MG63 (cell line): ENCODE results near the gene PSMD10. TPM values are rescaled to one million over a fixed set of nuclear protein-coding genes. Genes with fewer than 3 reads are reported as not detected.

Experiments used
- DNase-seq: peaks from one replicate; pipeline ENCODE4 v3.0.0-alpha.2; 2020
- H3K27me3 ChIP-seq: fragments of 250-450 bp; sonication (Bioruptor Pico); 2 replicates; pipeline ENCODE4 v1.5.1; 2020; ENCODE audit warnings: mild to moderate bottlenecking, moderate library complexity
- H3K36me3 ChIP-seq: fragments of 250-450 bp; sonication (Bioruptor Pico); 2 replicates; pipeline ENCODE4 v1.5.1; 2020; ENCODE audit warnings: mild to moderate bottlenecking, moderate library complexity
- H3K4me3 ChIP-seq: fragments of 250-450 bp; sonication (Bioruptor Pico); 2 replicates; pipeline ENCODE4 v1.5.1; 2020; ENCODE audit warnings: mild to moderate bottlenecking, moderate library complexity
- H3K9me3 ChIP-seq: fragments of 250-450 bp; sonication (Bioruptor Pico); 2 replicates; pipeline ENCODE4 v1.5.1; 2020; ENCODE audit warnings: mild to moderate bottlenecking, moderate library complexity
- total RNA-seq: library from RNA; depleted of rRNA; stranded (reverse); fragments of >200 nt; shearing (Covaris generic); gene quantifications from 2 replicates; pipeline ENCODE4 v1.2.3, GENCODE V29; 2014; ENCODE audit warnings: low replicate concordance

PSMD10 gene
- total RNA-seq, 1 experiment from 2014 or later = 133 TPM

DNA sequence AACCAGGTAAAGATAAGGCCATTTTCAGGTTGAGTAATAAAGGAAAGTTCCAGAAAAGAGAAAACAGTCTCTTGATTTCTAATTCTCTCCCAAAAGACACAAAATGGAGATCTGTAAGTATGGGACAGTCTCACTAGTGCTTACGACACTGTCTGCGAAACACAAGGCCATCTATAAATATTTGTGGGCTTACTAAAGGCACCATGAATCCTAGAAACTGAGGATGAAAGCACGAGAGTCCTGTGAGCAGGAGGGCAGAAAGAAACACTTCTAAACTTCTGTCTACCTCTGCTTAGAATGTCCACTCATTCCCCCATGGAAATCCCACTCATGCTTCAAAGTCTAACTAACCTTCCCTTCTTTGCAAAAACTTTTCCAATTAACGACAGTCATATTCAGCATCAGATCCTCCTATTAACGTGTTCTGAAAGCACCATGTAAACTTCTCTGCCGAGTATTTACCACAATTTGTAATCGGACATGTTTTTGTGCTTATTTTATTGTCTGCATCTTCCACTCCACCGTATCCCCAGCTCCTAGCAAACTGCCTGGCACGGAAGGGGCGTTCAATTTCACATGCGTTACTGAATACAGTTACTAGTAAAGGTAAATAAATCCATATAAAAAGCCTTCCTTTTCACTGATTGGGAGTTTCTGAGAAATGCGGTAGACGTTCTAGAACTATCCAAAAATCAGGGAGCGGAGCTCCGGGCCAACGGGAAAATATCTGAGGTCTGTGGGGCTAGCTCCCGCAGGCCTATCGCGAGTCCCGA is 665 bp downstream of the PSMD10 start:
- no peaks in the 10 kb centered on the region for H3K27me3 ChIP-seq
- H3K36me3 ChIP-seq = peaks cover 11% of the 10 kb centered on the region
- H3K9me3 ChIP-seq = no peaks in the 10 kb centered on the region
- H3K4me3 ChIP-seq = peak overlapping the region; percentile 73
- no peak for DNase-seq

DNA sequence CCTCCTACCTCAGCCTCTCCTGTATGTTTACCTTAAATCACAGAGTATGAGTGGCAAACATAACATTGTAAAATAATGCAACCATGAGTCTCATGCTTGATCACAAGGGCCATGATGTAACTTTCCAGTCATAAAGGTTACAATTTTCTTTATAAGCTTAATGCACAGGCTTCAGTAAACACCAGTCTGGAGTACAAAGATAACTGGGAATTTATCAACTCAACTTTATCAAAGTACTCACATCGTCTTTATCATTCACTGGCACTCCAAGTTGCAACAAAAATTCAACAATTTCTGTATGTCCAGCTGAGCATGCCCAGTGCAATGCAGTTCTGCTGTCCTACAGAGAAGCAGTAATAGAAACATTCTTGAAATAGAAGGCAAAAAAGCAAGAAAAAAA is 2.8 kb downstream of the PSMD10 start:
- Histone ChIP-seq H3K27me3 (no peaks in the 10 kb centered on the region), H3K36me3 (peaks cover 19% of the 10 kb centered on the region), H3K4me3 (no peak overlapping the region), H3K9me3 (no peaks in the 10 kb centered on the region)
- no peak for DNase-seq

DNA sequence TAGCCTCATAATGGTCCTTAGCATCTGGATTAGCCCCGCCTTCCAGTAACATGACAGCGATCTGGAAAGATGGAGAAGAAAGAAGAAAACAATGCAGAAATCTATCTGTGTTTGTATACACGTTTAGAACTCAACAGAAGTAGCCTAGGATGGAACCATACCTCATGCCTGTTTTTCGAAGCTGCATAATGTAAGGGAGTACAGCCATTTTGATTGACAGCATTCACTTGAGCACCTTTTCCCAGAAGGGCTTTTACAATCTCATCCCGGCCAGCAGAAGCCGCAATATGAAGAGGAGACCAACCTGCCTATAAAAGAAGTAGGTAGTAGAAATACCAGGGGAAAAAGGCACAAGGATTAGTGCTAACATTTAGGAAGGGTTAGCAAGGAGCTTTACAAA is 3.5 kb downstream of the PSMD10 start:
- H3K4me3 ChIP-seq = no peak overlapping the region
- no peak for DNase-seq
- no peaks in the 10 kb centered on the region for H3K9me3 ChIP-seq
- peaks cover 19% of the 10 kb centered on the region for H3K36me3 ChIP-seq
- no peaks in the 10 kb centered on the region for H3K27me3 ChIP-seq

DNA sequence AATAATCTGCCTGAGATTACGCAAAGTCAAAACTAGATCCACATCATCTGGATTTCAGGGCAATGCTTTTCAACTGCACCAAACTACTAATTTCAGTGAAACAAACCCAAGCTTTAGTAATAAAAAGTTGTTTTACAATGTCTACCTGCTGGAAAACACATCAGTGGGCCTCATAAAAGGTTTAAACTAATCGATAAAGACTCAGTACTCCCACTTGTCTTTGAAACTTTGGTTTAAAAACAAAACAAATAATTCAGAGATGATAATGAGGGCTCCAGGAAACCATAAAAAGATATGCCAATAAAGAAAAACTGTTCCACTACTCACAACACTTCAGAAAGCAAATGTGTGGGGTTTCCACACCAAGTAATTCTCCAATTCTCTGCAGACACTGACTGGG is 10.2 kb downstream of the PSMD10 start:
- no peak overlapping the region for H3K4me3 ChIP-seq
- H3K36me3 ChIP-seq = peaks cover 10% of the 10 kb centered on the region
- no peaks in the 10 kb centered on the region for H3K9me3 ChIP-seq
- DNase-seq = no peak
- no peaks in the 10 kb centered on the region for H3K27me3 ChIP-seq

DNA sequence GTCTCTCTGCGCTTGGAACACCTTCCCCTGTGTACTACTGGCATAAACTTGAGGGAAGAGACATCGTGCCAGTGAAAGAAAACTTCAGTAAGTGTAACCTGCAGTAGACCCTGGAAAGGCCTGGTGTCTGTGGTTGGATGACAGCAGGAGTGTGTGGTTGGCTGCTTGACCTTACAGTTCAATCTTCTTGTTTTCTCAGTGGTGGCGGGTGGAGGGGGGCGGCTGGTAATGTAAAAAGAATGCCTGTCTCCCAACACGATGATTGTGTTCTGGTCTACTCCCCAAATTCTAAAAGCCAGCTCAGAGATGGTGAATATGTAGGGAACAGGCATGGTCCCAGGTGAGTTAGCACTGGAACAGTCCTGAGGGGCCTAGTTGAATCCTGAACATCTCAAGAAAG is 18.6 kb downstream of the PSMD10 start:
- DNase-seq = peak; percentile 7
- no peaks in the 10 kb centered on the region for H3K36me3 ChIP-seq
- no peak overlapping the region for H3K4me3 ChIP-seq
- no peaks in the 10 kb centered on the region for H3K27me3 ChIP-seq
- no peaks in the 10 kb centered on the region for H3K9me3 ChIP-seq

DNA sequence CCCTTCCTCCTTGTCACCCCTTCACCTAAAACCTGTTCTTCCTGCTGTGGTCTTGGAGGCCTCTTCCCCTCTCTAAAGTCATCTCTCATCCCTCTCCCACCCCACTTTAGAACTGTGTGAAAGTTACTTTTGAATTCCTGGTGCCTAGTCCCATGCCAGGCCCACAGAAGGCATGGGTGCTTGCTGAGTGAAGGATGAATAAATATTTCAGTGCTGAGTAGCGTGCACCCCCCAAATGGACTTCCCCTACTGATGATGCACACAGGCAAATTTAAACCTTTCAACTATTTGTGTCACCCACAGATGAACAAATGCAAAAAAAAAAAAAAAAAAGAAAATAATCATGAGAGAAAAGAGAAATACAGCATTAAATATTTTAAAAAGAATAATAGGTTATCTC is 19.8 kb downstream of the PSMD10 start:
- Histone ChIP-seq H3K9me3 (no peaks in the 10 kb centered on the region), H3K36me3 (no peaks in the 10 kb centered on the region), H3K4me3 (no peak overlapping the region), H3K27me3 (no peaks in the 10 kb centered on the region)
- DNase-seq = no peak

DNA sequence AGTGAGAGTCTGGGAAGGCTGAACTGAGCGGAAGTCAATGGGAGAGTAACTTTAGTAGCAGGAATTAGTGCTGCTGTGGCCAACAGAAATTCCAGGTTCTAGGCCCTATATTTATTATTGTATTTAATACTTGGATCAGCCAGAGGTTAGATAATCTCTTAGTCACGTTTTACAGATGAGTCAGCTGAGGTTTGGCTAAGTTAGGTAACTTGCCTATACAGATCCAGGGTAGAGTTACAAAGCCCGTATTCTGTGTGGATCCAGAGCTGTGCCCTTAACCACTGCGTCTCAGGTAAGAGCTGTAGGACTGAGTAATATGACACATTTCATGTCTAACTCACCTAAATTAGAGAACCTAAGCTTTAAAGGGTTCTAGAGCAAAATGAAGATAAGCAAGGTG is 20.5 kb downstream of the PSMD10 start:
- Histone ChIP-seq H3K36me3 (no peaks in the 10 kb centered on the region), H3K27me3 (no peaks in the 10 kb centered on the region), H3K4me3 (no peak overlapping the region), H3K9me3 (no peaks in the 10 kb centered on the region)
- DNase-seq = peak; percentile 23

DNA sequence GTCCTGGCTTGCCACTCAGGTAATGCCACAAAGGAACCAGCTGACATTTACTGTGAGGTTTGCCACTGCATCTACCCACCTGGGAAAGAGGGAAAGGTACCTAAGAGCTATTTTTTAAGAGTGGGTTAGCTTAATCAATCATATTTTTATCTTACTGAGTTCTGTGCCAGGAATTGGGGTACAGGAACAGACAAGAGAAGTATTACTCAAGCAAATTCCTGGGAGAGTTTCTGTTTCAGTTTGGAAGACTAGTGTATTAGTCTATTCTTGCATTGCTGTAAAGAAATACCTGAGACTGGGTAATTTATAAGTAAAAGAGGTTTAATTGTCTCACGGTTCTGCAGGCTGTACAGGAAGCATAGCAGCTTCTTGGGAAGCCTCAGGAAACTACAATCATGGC is 23.2 kb downstream of the PSMD10 start:
- Histone ChIP-seq H3K4me3 (no peak overlapping the region), H3K9me3 (no peaks in the 10 kb centered on the region), H3K27me3 (no peaks in the 10 kb centered on the region), H3K36me3 (no peaks in the 10 kb centered on the region)
- DNase-seq = no peak

DNA sequence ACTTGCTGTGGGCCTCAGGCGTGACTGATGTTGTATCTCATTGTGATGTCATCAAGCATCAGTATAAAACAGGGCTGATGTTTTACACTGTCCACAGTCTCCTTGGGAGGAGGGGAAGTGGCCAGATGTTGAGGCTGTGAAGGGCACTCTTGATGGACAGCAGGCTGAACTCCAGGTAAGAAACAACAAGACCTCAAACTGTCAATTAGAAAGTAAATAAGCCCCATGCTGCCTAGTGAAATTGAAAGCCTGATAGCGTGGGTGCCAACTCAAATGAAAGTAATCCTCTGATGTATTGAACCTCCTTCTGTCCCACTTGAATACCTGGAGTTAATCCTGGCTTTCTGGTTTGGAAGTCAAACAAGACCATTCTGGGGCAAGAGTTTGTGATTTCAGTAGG is 26.7 kb downstream of the PSMD10 start:
- no peaks in the 10 kb centered on the region for H3K27me3 ChIP-seq
- H3K36me3 ChIP-seq = no peaks in the 10 kb centered on the region
- no peak overlapping the region for H3K4me3 ChIP-seq
- H3K9me3 ChIP-seq = no peaks in the 10 kb centered on the region
- DNase-seq = no peak

DNA sequence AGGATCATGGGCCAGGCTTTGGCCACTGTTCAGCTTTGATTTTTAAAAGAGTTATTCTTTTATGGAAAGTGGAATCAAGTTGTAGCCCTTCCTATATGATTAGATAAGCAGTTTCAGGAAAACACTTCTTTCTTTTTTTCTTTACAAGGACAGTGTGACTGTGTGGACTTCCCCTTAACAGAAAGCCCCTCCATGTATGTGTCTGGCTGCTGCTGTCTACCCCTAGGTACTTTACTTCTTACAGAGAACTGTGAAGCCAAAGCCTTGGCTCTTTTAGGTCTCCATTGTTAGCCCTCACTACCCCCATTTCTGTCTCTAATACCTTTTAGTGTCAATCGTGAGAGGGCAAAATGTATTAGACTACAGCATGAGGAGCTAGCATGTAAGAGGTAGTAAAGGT is 27.3 kb downstream of the PSMD10 start:
- no peaks in the 10 kb centered on the region for H3K27me3 ChIP-seq
- H3K9me3 ChIP-seq = no peaks in the 10 kb centered on the region
- H3K36me3 ChIP-seq = no peaks in the 10 kb centered on the region
- no peak overlapping the region for H3K4me3 ChIP-seq
- DNase-seq = no peak

DNA sequence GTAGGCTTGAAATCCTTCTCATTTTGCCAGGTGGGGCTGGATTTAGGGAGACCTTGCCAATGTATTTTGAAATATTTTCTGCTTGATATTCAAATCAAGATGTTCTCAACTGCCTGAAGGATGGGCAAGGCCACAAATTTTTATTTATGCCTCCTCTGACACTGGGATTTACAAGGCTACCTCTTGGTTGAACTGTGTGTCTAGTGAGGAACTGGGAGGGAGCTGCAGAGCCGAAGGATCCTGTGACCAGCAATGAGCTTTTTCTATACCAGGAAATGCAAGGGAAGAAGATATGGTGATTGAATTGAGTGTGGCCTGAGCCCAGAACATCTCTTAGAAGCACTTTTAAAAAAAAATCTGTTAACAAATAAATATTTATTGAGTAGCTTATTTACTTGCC is 31.5 kb downstream of the PSMD10 start:
- H3K27me3 ChIP-seq = no peaks in the 10 kb centered on the region
- H3K4me3 ChIP-seq = no peak overlapping the region
- H3K36me3 ChIP-seq = no peaks in the 10 kb centered on the region
- no peaks in the 10 kb centered on the region for H3K9me3 ChIP-seq
- no peak for DNase-seq

DNA sequence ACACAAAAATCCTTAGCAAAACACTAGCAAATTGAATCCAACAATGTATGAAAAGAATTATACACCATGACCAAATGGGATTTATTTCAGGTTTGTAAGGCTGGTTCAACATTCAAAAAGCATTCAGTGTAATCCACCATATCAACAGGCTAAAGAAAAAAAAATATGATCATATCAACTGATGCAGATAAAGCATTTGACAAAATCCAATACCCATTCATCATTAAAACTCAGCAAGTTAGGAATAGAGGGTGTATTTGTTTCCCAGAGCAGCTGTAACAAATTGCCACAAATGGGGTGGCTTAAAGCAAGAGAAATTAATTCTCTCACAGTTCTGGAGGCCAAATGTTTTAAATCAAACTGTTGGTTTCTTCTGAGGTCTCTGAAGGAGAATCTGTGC is 35.8 kb downstream of the PSMD10 start:
- H3K9me3 ChIP-seq = no peaks in the 10 kb centered on the region
- H3K36me3 ChIP-seq = no peaks in the 10 kb centered on the region
- no peaks in the 10 kb centered on the region for H3K27me3 ChIP-seq
- H3K4me3 ChIP-seq = no peak overlapping the region
- DNase-seq = no peak

DNA sequence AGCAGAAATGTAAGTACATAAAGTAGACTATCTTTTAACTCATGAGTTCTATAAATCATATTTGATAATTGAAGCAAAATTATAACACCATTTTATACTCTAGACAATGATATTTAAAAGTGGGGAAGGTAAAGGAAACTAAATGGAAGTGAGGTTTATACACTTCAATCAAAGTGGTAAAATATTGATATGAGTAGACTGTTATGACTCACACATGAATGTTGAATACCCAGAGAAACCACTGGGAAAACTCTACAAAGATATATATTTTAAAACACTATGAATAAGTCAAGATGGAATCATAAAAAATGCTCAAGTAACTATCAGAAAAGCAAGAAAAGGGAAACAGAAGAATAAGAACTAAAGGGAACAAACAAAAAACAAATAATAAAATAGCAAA is 38.1 kb downstream of the PSMD10 start:
- H3K4me3 ChIP-seq = no peak overlapping the region
- no peak for DNase-seq
- no peaks in the 10 kb centered on the region for H3K36me3 ChIP-seq
- H3K9me3 ChIP-seq = no peaks in the 10 kb centered on the region
- no peaks in the 10 kb centered on the region for H3K27me3 ChIP-seq

DNA sequence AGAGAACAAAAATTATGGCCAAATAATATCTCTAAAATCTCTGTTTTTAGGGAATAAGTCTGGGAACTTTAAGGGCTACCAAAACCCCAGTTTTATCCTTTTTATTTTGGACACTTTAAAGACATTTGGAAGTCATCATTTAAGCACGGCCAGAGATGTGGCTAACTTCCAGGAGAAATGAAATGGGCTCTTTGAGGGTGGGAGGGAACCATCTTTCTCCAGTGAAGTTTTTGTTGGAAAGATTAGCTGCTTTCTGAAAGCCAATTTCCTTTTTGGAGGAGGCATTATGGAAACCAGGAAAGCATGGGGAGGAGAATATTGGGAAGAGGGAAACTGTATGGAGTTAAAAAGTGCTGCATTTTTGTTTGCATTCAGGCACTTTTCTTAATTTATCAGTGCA is 41.7 kb downstream of the PSMD10 start:
- DNase-seq = no peak
- no peaks in the 10 kb centered on the region for H3K9me3 ChIP-seq
- H3K36me3 ChIP-seq = no peaks in the 10 kb centered on the region
- no peak overlapping the region for H3K4me3 ChIP-seq
- H3K27me3 ChIP-seq = no peaks in the 10 kb centered on the region

DNA sequence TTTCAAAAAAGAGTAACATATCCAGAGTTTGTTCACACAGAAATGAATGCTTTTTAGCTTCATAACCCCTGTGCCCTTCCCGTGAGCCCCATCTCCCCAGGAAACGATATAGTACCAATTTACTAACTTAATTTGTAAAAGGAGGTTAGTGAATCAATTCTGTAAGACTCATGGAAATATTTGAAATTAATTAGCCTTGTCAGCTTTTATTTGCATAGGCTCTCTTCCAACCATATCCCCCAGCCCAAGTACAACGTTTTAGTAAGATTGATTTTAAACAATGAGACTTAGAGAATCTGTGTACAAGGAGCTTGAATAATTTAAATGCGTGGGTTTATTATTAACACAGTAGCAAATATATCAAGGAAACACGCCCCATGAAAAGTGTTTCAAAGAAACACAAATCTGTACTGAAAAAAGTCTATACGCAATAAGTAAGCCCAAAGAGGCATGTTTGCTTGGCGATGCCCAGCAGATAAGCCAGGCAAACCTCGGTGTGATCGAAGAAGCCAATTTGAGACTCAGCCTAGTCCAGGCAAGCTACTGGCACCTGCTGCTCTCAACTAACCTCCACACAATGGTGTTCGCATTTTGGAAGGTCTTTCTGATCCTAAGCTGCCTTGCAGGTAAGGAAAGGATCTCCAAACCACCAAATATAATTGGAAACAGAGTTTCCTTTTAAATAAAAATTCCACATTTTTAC is 46.6 kb downstream of the PSMD10 start, which contains the start of gene VSIG1:
VSIG1 (plus strand) TSS at position 512 of the 703 bp plus-strand sequence; CDS start at position 578, 66 bp downstream.
- no peaks in the 10 kb centered on the region for H3K27me3 ChIP-seq
- no peak for DNase-seq
- no peaks in the 10 kb centered on the region for H3K36me3 ChIP-seq
- H3K9me3 ChIP-seq = no peaks in the 10 kb centered on the region
- H3K4me3 ChIP-seq = no peak within 1 kb of the TSS

DNA sequence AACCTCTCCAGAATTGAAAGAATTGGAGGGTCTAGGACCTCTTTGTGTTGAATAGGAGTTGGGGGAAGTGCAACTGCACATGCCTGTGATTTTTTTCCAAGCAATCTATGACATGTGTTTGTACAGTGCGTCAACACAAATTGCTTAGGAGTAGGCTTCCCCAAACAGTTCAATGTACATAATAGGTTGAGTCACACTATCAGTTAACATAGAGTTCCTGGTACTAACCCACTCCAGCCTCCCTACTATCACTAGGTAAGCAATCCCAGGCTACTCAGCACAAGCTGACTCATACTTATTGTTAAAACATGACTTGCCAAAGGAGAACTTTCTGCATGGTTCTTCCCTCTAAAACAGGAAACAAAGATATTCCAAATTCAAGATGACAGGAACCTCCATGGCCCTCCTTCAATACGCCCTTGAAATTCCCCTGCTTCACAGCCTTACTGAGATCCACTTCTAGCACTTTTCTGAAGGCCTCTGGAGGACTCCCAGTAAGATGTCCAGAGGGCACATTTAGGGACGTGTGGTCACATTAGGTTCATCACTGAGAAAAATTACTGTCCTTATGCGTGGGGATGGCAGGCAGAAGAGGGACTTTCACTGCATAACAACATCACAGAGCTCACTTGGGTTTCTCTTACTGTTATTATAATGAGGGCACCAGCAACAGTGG is 54.9 kb downstream of the PSMD10 start:
- Histone ChIP-seq H3K27me3 (no peaks in the 10 kb centered on the region), H3K9me3 (no peaks in the 10 kb centered on the region), H3K4me3 (no peak overlapping the region), H3K36me3 (no peaks in the 10 kb centered on the region)
- DNase-seq = peak; percentile 2

DNA sequence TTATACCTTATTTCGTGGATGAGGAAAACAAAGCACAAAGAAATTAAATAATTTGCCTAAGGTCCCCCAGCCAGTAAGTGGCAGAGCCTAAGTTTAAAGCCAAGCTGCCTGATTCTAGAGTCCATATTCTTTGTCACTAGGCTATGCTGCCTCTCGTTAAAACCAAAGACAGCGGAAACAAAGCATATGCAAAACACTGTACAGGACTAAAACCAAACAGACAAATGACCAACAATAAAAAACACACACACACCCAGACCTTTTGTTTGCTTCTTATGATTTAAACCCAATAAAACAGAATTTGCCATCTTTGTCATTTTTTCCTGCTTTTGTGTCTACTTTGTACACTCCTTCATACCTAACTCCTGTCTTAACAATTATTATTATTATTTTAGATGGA is 56.6 kb downstream of the PSMD10 start:
- Histone ChIP-seq H3K4me3 (no peak overlapping the region), H3K9me3 (no peaks in the 10 kb centered on the region), H3K27me3 (no peaks in the 10 kb centered on the region), H3K36me3 (no peaks in the 10 kb centered on the region)
- no peak for DNase-seq
